PC-3 (cell line): ENCODE results near the gene HLA-DQA1. TPM values are rescaled to one million over a fixed set of nuclear protein-coding genes. Genes with fewer than 3 reads are reported as not detected.
A peak's percentile ranks its signal among the peaks of the same experiment; 100 is the strongest.

Source experiments
- ATAC-seq: fragments of 200-7000 bp; cut with Tn5 transposase; 2 replicates; pipeline ENCODE4 v1.9.1; 2020; ENCODE audit warnings: mild to moderate bottlenecking, moderate library complexity
- BruUV-seq: library from RNA; stranded (reverse); fragments of 400-500 nt; replicated peaks from 2 replicates; lab custom pipeline; 2021; lab: Mats Ljungman, UMichigan
- CTCF ChIA-PET: fragments of 300-600 bp; sonication (Branson Sonifier 250); formaldehyde crosslinking; loops from one replicate; lab custom pipeline; 2022; ENCODE audit warnings: antibody characterized with exemption; lab: Charles Lee
- POLR2A ChIA-PET: fragments of 300-600 bp; sonication (Branson Sonifier 250); formaldehyde crosslinking; loops from one replicate; lab custom pipeline; 2022; ENCODE audit warnings: antibody characterized with exemption; ENCODE audit not compliant: unreplicated experiment; lab: Charles Lee
- DNase-seq: peaks from one replicate; pipeline ENCODE4 v3.0.0-alpha.2; 2015
- H2AFZ ChIP-seq: fragments of 300-600 bp; sonication (generic); 2 replicates; pipeline ENCODE4 v1.6.0; 2016; ENCODE audit warnings: antibody characterized with exemption, low read length
- H3F3A ChIP-seq: fragments of 300-600 bp; sonication (generic); one replicate; pipeline ENCODE4 v1.6.0; 2017; ENCODE audit warnings: antibody characterized with exemption, low read length, control low read depth, mild to moderate bottlenecking; ENCODE audit not compliant: unreplicated experiment
- H3K27ac ChIP-seq: fragments of 300-600 bp; sonication (generic); 2 replicates; pipeline ENCODE4 v1.5.1; 2016; ENCODE audit warnings: mild to moderate bottlenecking, low read length
- H3K27me3 ChIP-seq: fragments of 300-600 bp; sonication (generic); 2 replicates; pipeline ENCODE4 v1.6.1; 2016; ENCODE audit warnings: low read length, mixed read lengths
- H3K36me3 ChIP-seq: fragments of 300-600 bp; sonication (generic); 2 replicates; pipeline ENCODE4 v1.6.1; 2016; ENCODE audit warnings: low read depth, mixed run types, low read length, mixed read lengths
- H3K4me1 ChIP-seq: fragments of 300-600 bp; sonication (generic); 2 replicates; pipeline ENCODE4 v1.5.1; 2016; ENCODE audit warnings: low read length; ENCODE audit not compliant: insufficient read depth
- H3K4me2 ChIP-seq: fragments of 300-600 bp; sonication (generic); 2 replicates; pipeline ENCODE4 v1.6.0; 2016; ENCODE audit warnings: low read length
- H3K4me3 ChIP-seq: fragments of 300-600 bp; sonication (generic); 2 replicates; pipeline ENCODE4 v1.5.1; 2016; ENCODE audit warnings: mild to moderate bottlenecking, low read length, mixed read lengths
- H3K79me2 ChIP-seq: fragments of 300-600 bp; sonication (generic); 2 replicates; pipeline ENCODE4 v1.6.1; 2017; ENCODE audit warnings: low read length, mixed read lengths
- H3K9ac ChIP-seq: fragments of 300-600 bp; sonication (generic); 2 replicates; pipeline ENCODE4 v1.6.0; 2016; ENCODE audit warnings: mild to moderate bottlenecking, low read length
- H3K9me2 ChIP-seq: fragments of 300-600 bp; sonication (generic); replicated peaks from 2 replicates; pipeline ENCODE4 v1.6.1; 2016; ENCODE audit warnings: mixed run types, low read length, mixed read lengths
- H3K9me3 ChIP-seq: fragments of 300-600 bp; sonication (generic); 2 replicates; pipeline ENCODE4 v1.6.1; 2016; ENCODE audit warnings: low read length, mixed read lengths
- H4K20me1 ChIP-seq: fragments of 300-600 bp; sonication (generic); 2 replicates; pipeline ENCODE4 v1.6.1; 2016; ENCODE audit warnings: low read length, mixed read lengths
- CTCF ChIP-seq: fragments of 300-600 bp; sonication (generic); conservative IDR thresholded peaks from 2 replicates; pipeline ENCODE4 v1.5.1; 2017; ENCODE audit warnings: antibody characterized with exemption, low read depth, mild to moderate bottlenecking, low read length
- EZH2 ChIP-seq: fragments of 300-600 bp; sonication (generic); IDR thresholded peaks from one replicate; pipeline ENCODE4 v1.6.1; 2017; ENCODE audit warnings: antibody characterized with exemption, mild to moderate bottlenecking, low read length; ENCODE audit not compliant: unreplicated experiment
- EZH2phosphoT487 ChIP-seq: fragments of 300-600 bp; sonication (generic); IDR thresholded peaks from 2 replicates; pipeline ENCODE4 v1.6.1; 2018; ENCODE audit warnings: mild to moderate bottlenecking, antibody characterized with exemption, low read length, borderline replicate concordance
- intact Hi-C: fragments of 100-400 bp; cut with micrococcal nuclease; formaldehyde crosslinking; loops from 2 replicates; pipeline ENCODE4 v1.9.0; 2023
- total RNA-seq: library from RNA; depleted of rRNA; stranded (reverse); fragments of >200 nt; gene quantifications from 2 replicates; pipeline ENCODE4 v1.2.3, GENCODE V29; 2014

Gene HLA-DQA1
- total RNA-seq, 1 experiment from 2014 or later = not detected

- CTCF ChIA-PET = no interaction called here
- no TSS peak for BruUV-seq
These were observed 28.5 kb downstream of the HLA-DQA1 start for GRCh38 chr6:32665661-32666060.

GRCh38 chr6:32666420-32667300 is 29.5 kb downstream of the HLA-DQA1 start, which contains the start of gene HLA-DQB1:
HLA-DQB1 (minus strand) TSS chr6:32666657; CDS start chr6:32666607, 50 bp downstream.
- ChIA-PET CTCF (no interaction called here), POLR2A (no interaction called here)
- DNase-seq (peak; percentile 59), ATAC-seq (peak; percentile 80)
- no peaks in the 10 kb centered on the region for H3K36me3 ChIP-seq
- no peak within 1 kb of the TSS for H3K4me3 ChIP-seq
- H3K79me2 ChIP-seq = no peaks in the 10 kb centered on the region
- H3K27me3 ChIP-seq = peaks cover 44% of the 10 kb centered on the region
- no peak within 1 kb of the TSS for H3K27ac ChIP-seq
- intact Hi-C loops = loop anchor here (10.0 kb wide), 1 partner anchor 98 kb away; the partner anchor contains the start of gene HLA-DQB2
- no peak within 1 kb of the TSS for H3K4me2 ChIP-seq
- TF ChIP-seq EZH2phosphoT487 (no peak), EZH2 (no peak), CTCF (no peak)
- H3K9me3 ChIP-seq = no peaks in the 10 kb centered on the region
- no peaks in the 10 kb centered on the region for H3K9me2 ChIP-seq
- BruUV-seq = no TSS peak
- no peak within 1 kb of the TSS for H3K9ac ChIP-seq
- H3K4me1 ChIP-seq = no peaks in the 10 kb centered on the region
- H2AFZ ChIP-seq = no peak within 1 kb of the TSS
- no peaks in the 10 kb centered on the region for H3F3A ChIP-seq
- H4K20me1 ChIP-seq = no peaks in the 10 kb centered on the region

More at GRCh38 chr6:32665661-32666060, 28.5 kb downstream of the HLA-DQA1 start:
- no peak for ATAC-seq
- TF ChIP-seq CTCF (no peak), EZH2 (no peak), EZH2phosphoT487 (no peak)
- no peak overlapping the region for H3K27ac ChIP-seq
- POLR2A ChIA-PET = no interaction called here
- intact Hi-C loops = loop anchor here (10.0 kb wide), 1 partner anchor 99 kb away; the partner anchor contains the start of gene HLA-DQB2
- no peaks in the 10 kb centered on the region for H3K9me3 ChIP-seq
- no peak overlapping the region for H3K4me2 ChIP-seq
- peaks cover 44% of the 10 kb centered on the region for H3K27me3 ChIP-seq
- no peaks in the 10 kb centered on the region for H3K4me1 ChIP-seq
- no peaks in the 10 kb centered on the region for H4K20me1 ChIP-seq
- H3K36me3 ChIP-seq = no peaks in the 10 kb centered on the region
- no peak overlapping the region for H3K9ac ChIP-seq
- no peak overlapping the region for H2AFZ ChIP-seq
- H3K79me2 ChIP-seq = no peaks in the 10 kb centered on the region
- H3K4me3 ChIP-seq = no peak overlapping the region
- DNase-seq = no peak
- no peaks in the 10 kb centered on the region for H3F3A ChIP-seq
- H3K9me2 ChIP-seq = no peaks in the 10 kb centered on the region
